C1 segment of cervical spinal cord (tissue), 14 donors: ENCODE data around the gene IFIT1.
"Not testable (repeated sequence)": the region's sequence is repeated elsewhere in the genome, so short reads cannot be mapped to it uniquely, and the experiment has no call there.

Experiments used
- DNase-seq, 14 donors: peaks; one replicate each; lab custom pipeline; 2025; lab: John Stamatoyannopoulos, UW

The IFIT1 gene

DNA sequence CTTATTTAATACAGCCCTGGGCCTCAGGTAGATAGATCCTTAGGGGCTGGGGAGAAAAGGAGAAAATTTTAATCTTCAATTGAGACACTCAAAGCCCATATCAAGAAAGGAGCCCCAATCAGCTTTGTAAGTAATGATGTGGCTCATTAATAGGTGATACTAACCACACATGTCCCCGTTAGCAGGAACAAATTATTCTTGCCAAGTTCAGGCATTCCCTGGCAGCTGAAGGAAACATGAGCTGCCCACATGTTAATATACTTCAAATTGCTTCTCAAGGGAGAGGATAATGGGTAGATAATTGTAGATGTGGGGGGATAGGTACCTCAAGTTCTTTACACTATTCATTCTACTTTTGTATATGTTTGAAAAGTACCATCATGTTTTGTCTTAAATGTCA, 36.5 kb downstream of the IFIT1 start:
- DNase-seq, result no peak

DNA sequence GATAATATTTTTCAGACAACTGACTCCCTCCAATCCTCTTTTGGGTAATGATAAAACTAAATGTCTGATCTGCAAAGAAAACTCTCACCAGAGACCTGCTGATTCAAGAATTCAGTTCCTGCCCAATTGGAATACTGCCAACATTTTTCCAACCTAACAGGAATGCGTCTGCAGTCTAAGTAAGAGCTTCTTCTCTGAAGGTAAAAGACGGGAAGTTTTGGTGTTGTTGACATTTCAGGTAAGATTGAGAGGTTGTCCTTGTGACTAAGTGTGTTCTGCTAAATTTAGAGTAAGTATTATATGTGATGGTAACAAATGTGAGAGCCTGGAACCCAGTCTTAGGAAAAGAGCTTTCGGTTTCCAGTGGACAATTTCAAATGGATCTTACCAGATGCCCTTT, 39.6 kb downstream of the IFIT1 start:
- DNase-seq, result no peak

DNA sequence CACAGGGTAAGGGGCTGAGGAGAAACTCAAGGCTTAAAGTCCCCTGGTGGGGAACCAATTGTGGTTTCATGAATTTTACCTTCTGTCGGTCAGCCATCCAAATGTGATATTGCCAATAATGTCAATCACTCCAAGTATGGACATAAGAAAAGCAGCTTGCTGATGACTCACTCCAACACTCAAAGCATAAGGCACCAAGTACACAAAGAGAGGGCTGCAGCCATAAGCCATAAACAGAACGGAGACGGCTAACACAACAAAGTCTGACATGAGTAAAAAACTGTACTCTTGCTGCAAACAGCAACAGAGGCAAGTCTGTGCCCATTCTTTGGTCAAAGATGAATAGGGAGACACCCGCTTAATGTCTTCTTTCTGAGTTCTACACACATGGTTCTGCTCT, 46.1 kb downstream of the IFIT1 start:
- no peak for DNase-seq

DNA sequence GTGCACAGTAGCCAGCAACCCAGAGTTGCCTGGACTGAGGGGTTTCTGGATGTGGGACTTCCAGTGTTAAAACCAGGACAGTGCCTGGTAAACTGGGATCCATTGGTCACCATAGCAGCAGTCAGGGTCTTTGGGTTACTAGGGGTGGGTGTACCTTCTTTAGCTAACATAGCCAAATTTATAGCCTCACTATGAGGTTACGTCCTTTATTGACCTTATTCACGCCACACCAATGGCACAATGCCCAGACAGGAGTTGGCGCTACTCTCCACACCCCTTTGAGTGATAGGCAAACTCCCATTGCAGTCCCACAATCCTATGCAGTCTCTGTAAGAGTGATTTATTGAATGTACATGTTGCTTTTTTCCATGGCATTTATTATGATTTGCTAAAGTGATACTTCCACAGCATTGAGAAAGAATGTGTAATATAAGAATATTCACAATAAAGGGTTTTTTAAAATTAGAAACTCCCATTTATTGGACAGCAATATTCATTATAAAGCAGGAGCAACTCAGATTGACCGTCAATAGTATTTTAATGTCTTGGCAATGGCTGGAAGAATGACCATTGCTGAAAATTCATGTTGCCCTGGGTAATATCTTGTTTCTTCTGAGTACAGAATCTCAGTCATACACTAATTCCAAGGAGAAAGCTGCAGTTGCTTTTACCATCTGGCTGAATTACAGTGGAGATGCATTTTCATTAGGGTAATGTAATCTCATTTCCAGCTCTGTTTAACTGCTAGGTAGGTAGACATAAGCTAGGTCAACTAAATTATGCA, 48.0 kb downstream of the IFIT1 start:
- no peak for DNase-seq

DNA sequence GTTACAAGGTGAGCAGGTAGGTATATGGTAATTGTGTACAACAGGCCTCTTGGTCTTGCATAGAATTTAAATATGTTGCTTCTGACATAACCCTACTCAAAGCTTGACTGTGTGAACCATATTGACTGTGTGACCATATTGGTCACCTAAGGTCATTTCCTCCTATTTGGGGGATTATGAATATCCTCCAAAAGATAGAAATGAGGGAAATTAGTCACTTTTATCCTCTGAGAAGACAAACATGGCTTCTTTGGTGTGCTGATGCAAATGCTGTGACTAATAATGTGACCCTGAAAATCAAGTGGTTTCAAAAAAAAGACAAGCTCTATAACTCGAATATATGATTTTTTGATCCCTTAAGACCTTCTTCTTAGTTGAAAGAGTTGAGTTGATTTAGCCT, 49.9 kb downstream of the IFIT1 start:
- DNase-seq, result no peak

DNA sequence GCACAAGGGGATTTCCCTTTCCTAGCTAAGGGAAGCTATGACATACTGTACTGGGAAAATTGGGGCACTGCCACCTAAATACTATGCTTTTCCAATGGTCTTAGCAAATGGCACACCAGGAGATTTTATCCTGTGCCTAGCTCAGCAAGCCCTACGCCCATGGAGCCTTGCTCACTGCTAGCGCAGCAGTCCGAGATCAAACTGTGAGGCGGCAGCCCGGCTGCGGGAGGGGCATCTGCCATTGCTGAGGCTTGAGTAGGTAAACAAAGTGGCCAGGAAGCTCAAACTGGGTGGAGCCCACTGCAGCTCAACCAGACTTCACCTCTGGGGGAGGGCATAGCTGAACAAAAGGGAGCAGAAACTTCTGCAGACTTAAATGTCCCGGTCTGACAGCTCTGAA, 52.4 kb downstream of the IFIT1 start:
- not testable (repeated sequence) for DNase-seq

DNA sequence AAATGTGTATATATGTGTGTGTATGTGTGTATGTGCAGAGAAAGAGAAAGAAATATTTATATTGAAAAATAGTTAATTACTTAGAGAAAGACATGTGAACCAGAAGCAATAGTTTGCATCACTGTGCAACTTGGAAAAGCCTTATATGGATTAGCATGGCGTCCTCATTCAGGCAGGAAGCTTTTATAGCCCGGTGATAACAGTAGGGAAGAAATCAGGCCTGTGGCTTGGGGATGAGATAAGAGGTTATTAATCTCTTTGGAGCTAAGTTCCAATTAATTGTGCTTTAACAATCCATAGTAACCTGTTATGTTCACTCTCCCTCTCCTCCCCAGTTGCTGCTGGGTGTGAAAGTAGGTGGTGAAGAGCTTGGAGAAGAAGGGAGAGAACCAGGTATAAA, 58.5 kb downstream of the IFIT1 start:
- DNase-seq, result no peak

DNA sequence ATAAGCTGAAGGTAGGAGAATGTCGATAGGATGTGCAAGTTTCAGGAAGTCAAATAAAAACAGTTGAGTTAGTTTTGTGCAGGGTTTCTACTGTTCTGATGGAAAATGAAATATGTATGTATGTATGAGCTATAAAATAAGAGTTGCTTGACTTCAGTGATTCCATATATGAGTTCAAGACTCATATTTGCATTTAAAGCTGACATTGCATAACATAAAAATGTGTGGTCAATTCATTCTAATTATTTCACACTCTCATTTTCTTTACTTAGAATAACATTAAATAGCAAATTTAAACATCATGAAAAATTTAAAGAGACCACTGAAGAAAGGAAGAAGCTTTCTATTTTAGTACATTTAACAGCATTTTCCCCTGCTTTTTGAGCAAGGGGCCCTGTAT, 59.8 kb downstream of the IFIT1 start:
- DNase-seq, result no peak

DNA sequence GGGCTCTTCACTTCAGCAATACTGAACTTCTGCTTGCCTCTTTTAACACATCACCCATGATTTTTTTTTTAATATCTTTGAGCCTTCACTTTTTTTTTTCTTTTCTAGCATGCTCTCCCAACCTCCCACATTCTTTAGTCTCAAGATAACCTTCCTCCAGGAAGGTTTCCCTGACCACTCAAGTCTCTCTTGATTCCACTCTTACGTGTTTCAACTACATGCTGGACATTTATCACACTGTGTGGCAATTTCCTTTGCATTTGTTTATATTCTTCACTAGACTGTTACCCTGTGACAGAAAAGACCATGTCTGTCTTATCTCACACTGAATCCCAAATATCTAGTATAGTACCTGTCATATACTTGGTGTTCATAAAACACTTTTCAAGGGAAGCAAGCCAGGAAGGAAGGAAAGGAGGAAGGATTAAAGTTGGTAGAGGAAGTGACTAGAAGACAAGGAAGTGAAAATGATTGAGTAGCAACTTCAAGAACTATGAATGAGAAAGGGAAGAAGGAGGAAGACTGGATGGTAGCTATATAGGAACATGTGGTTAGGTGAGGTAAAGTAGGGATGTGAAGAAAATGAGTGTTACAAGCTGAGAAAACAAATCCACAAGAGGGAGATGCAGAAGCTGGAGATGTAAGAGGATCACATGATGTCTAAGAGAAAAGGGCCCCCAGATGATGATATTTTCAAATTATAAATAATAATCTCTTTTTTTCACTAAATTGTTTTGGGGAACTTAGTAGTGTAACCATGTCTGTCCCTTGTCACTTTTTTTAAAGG, 62.3 kb downstream of the IFIT1 start:
- DNase-seq, result no peak
